PC-3 (cell line): Measurements from ENCODE around the gene RAB3C. TPM values are rescaled to one million over a fixed set of nuclear protein-coding genes. Genes with fewer than 3 reads are reported as not detected.

Experiments
- ATAC-seq: fragments of 200-7000 bp; cut with Tn5 transposase; 2 replicates; pipeline ENCODE4 v1.9.1; 2020; ENCODE audit warnings: mild to moderate bottlenecking, moderate library complexity
- BruUV-seq: library from RNA; stranded (reverse); fragments of 400-500 nt; replicated peaks from 2 replicates; lab custom pipeline; 2021; lab: Mats Ljungman, UMichigan
- CTCF ChIA-PET: fragments of 300-600 bp; sonication (Branson Sonifier 250); formaldehyde crosslinking; loops from one replicate; lab custom pipeline; 2022; ENCODE audit warnings: antibody characterized with exemption; lab: Charles Lee
- POLR2A ChIA-PET: fragments of 300-600 bp; sonication (Branson Sonifier 250); formaldehyde crosslinking; loops from one replicate; lab custom pipeline; 2022; ENCODE audit warnings: antibody characterized with exemption; ENCODE audit not compliant: unreplicated experiment; lab: Charles Lee
- DNase-seq: peaks from one replicate; pipeline ENCODE4 v3.0.0-alpha.2; 2015
- H2AFZ ChIP-seq: fragments of 300-600 bp; sonication (generic); 2 replicates; pipeline ENCODE4 v1.6.0; 2016; ENCODE audit warnings: antibody characterized with exemption, low read length
- H3F3A ChIP-seq: fragments of 300-600 bp; sonication (generic); one replicate; pipeline ENCODE4 v1.6.0; 2017; ENCODE audit warnings: antibody characterized with exemption, low read length, control low read depth, mild to moderate bottlenecking; ENCODE audit not compliant: unreplicated experiment
- H3K27ac ChIP-seq: fragments of 300-600 bp; sonication (generic); 2 replicates; pipeline ENCODE4 v1.5.1; 2016; ENCODE audit warnings: mild to moderate bottlenecking, low read length
- H3K27me3 ChIP-seq: fragments of 300-600 bp; sonication (generic); 2 replicates; pipeline ENCODE4 v1.6.1; 2016; ENCODE audit warnings: low read length, mixed read lengths
- H3K36me3 ChIP-seq: fragments of 300-600 bp; sonication (generic); 2 replicates; pipeline ENCODE4 v1.6.1; 2016; ENCODE audit warnings: low read depth, mixed run types, low read length, mixed read lengths
- H3K4me1 ChIP-seq: fragments of 300-600 bp; sonication (generic); 2 replicates; pipeline ENCODE4 v1.5.1; 2016; ENCODE audit warnings: low read length; ENCODE audit not compliant: insufficient read depth
- H3K4me2 ChIP-seq: fragments of 300-600 bp; sonication (generic); 2 replicates; pipeline ENCODE4 v1.6.0; 2016; ENCODE audit warnings: low read length
- H3K4me3 ChIP-seq: fragments of 300-600 bp; sonication (generic); 2 replicates; pipeline ENCODE4 v1.5.1; 2016; ENCODE audit warnings: mild to moderate bottlenecking, low read length, mixed read lengths
- H3K79me2 ChIP-seq: fragments of 300-600 bp; sonication (generic); 2 replicates; pipeline ENCODE4 v1.6.1; 2017; ENCODE audit warnings: low read length, mixed read lengths
- H3K9ac ChIP-seq: fragments of 300-600 bp; sonication (generic); 2 replicates; pipeline ENCODE4 v1.6.0; 2016; ENCODE audit warnings: mild to moderate bottlenecking, low read length
- H3K9me2 ChIP-seq: fragments of 300-600 bp; sonication (generic); replicated peaks from 2 replicates; pipeline ENCODE4 v1.6.1; 2016; ENCODE audit warnings: mixed run types, low read length, mixed read lengths
- H3K9me3 ChIP-seq: fragments of 300-600 bp; sonication (generic); 2 replicates; pipeline ENCODE4 v1.6.1; 2016; ENCODE audit warnings: low read length, mixed read lengths
- H4K20me1 ChIP-seq: fragments of 300-600 bp; sonication (generic); 2 replicates; pipeline ENCODE4 v1.6.1; 2016; ENCODE audit warnings: low read length, mixed read lengths
- EZH2 ChIP-seq: fragments of 300-600 bp; sonication (generic); IDR thresholded peaks from one replicate; pipeline ENCODE4 v1.6.1; 2017; ENCODE audit warnings: antibody characterized with exemption, mild to moderate bottlenecking, low read length; ENCODE audit not compliant: unreplicated experiment
- EZH2phosphoT487 ChIP-seq: fragments of 300-600 bp; sonication (generic); IDR thresholded peaks from 2 replicates; pipeline ENCODE4 v1.6.1; 2018; ENCODE audit warnings: mild to moderate bottlenecking, antibody characterized with exemption, low read length, borderline replicate concordance
- intact Hi-C: fragments of 100-400 bp; cut with micrococcal nuclease; formaldehyde crosslinking; loops from 2 replicates; pipeline ENCODE4 v1.9.0; 2023
- total RNA-seq: library from RNA; depleted of rRNA; stranded (reverse); fragments of >200 nt; gene quantifications from 2 replicates; pipeline ENCODE4 v1.2.3, GENCODE V29; 2014
- TF ChIP-seq, protein P1 (sequence below): fragments of 300-600 bp; sonication (generic); conservative IDR thresholded peaks from 2 replicates; pipeline ENCODE4 v1.5.1; 2017; ENCODE audit warnings: antibody characterized with exemption, low read depth, mild to moderate bottlenecking, low read length

The RAB3C gene
- total RNA-seq, 1 experiment from 2014 or later = not detected

DNA sequence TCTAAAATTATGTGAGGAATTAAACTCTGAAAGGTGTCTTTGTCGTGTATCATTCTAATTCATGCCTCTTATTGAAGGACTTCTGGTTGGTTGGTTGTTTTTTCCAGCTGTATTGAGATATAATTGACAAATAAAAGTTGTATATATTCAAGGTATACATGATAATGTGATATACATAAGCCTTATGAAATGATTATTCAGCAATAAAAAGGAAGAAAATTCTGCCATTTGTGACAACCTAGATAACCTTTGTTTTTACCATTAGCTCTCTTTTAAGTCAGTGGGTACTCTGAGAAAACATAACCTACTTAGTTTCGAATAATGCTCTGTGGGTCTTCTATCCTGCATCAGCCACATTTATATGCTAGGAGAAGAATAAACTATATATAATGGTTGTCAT is 89.6 kb downstream of the RAB3C start:
- peaks cover 24% of the 10 kb centered on the region; the same call in 1 of the 2 replicates for H3K27me3 ChIP-seq
- TF ChIP-seq EZH2 = no peak
- TF ChIP-seq, protein P1, sequence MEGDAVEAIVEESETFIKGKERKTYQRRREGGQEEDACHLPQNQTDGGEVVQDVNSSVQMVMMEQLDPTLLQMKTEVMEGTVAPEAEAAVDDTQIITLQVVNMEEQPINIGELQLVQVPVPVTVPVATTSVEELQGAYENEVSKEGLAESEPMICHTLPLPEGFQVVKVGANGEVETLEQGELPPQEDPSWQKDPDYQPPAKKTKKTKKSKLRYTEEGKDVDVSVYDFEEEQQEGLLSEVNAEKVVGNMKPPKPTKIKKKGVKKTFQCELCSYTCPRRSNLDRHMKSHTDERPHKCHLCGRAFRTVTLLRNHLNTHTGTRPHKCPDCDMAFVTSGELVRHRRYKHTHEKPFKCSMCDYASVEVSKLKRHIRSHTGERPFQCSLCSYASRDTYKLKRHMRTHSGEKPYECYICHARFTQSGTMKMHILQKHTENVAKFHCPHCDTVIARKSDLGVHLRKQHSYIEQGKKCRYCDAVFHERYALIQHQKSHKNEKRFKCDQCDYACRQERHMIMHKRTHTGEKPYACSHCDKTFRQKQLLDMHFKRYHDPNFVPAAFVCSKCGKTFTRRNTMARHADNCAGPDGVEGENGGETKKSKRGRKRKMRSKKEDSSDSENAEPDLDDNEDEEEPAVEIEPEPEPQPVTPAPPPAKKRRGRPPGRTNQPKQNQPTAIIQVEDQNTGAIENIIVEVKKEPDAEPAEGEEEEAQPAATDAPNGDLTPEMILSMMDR = no peak
- TF ChIP-seq EZH2phosphoT487 = no peak
- H3K4me3 ChIP-seq = no peak overlapping the region
- H3K4me1 ChIP-seq = no peaks in the 10 kb centered on the region
- DNase-seq (no peak), ATAC-seq (no peak)
- H3K36me3 ChIP-seq = no peaks in the 10 kb centered on the region
- BruUV-seq = no TSS peak
- H3K9me2 ChIP-seq = no peaks in the 10 kb centered on the region
- H3K27ac ChIP-seq = no peak overlapping the region
- H4K20me1 ChIP-seq = no peaks in the 10 kb centered on the region
- H2AFZ ChIP-seq = no peak overlapping the region
- no peak overlapping the region for H3K9ac ChIP-seq
- no peaks in the 10 kb centered on the region for H3K9me3 ChIP-seq
- POLR2A ChIA-PET = no interaction called here
- no peaks in the 10 kb centered on the region for H3F3A ChIP-seq
- no peaks in the 10 kb centered on the region for H3K79me2 ChIP-seq
- H3K4me2 ChIP-seq = no peak overlapping the region
- intact Hi-C loops = no loop called here
- CTCF ChIA-PET = no interaction called here

DNA sequence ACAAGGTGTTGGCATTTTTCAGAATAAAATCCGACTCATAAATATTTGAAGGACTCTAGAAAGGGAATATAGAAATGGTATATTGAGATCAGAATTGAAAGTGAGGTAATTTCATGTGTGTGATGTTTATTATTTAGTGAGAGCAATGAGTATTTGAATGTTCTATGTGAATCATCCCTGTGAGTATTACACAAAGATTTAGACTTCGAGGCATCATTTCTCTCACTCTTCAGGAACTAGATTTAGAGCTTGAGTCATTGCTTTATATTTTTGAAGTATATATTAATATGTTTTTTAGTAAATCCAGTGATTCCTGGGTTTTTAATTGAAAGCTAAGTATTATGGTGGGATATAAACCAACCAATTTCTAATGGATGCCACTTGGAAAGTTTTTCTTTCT is 91.2 kb downstream of the RAB3C start:
- no peaks in the 10 kb centered on the region for H3K9me2 ChIP-seq
- H2AFZ ChIP-seq = no peak overlapping the region
- H3K4me2 ChIP-seq = no peak overlapping the region
- H3K27ac ChIP-seq = no peak overlapping the region
- intact Hi-C loops = no loop called here
- H3K4me1 ChIP-seq = no peaks in the 10 kb centered on the region
- DNase-seq (no peak), ATAC-seq (no peak)
- TF ChIP-seq EZH2 = no peak
- no peak for TF ChIP-seq EZH2phosphoT487
- TF ChIP-seq, protein P1 = no peak
- H4K20me1 ChIP-seq = no peaks in the 10 kb centered on the region
- no peak overlapping the region for H3K4me3 ChIP-seq
- H3K9ac ChIP-seq = no peak overlapping the region
- ChIA-PET POLR2A (no interaction called here), CTCF (no interaction called here)
- H3K79me2 ChIP-seq = no peaks in the 10 kb centered on the region
- no TSS peak for BruUV-seq
- no peaks in the 10 kb centered on the region for H3K9me3 ChIP-seq
- H3K27me3 ChIP-seq = peaks cover 24% of the 10 kb centered on the region; the same call in 1 of the 2 replicates
- no peaks in the 10 kb centered on the region for H3F3A ChIP-seq
- no peaks in the 10 kb centered on the region for H3K36me3 ChIP-seq

GRCh38 chr5:58674711-58675110 is 91.8 kb downstream of the RAB3C start:
- POLR2A ChIA-PET = no interaction called here
- Histone ChIP-seq H3K36me3 (no peaks in the 10 kb centered on the region), H3K4me2 (no peak overlapping the region), H3K4me1 (no peaks in the 10 kb centered on the region), H3K27me3 (peaks cover 18% of the 10 kb centered on the region; the same call in 1 of the 2 replicates), H3K27ac (no peak overlapping the region), H3F3A (no peaks in the 10 kb centered on the region), H3K9me2 (no peaks in the 10 kb centered on the region), H3K9me3 (no peaks in the 10 kb centered on the region), H3K9ac (no peak overlapping the region), H4K20me1 (no peaks in the 10 kb centered on the region), H2AFZ (no peak overlapping the region), H3K4me3 (no peak overlapping the region), H3K79me2 (no peaks in the 10 kb centered on the region)
- intact Hi-C loops = no loop called here
- CTCF ChIA-PET = no interaction called here
- BruUV-seq = no TSS peak
- TF ChIP-seq EZH2phosphoT487 (no peak), EZH2 (no peak)
- TF ChIP-seq, protein P1 = no peak
- no peak for DNase-seq
- ATAC-seq = no peak
